Omental fat pad (tissue), 4 donors: ENCODE data around the gene MPZL3. TPM values are rescaled to one million over a fixed set of nuclear protein-coding genes. Genes with fewer than 3 reads are reported as not detected.

ENCODE experiments used
- ATAC-seq: fragments of 150-250 bp; one replicate; pipeline ENCODE4 v1.9.1; 2016; ENCODE audit warnings: mild to moderate bottlenecking, moderate library complexity; ENCODE audit not compliant: low FRiP score
- DNase-seq: peaks from one replicate; pipeline ENCODE4 v3.0.0-alpha.2; 2019; ENCODE audit warnings: low spot score
- CTCF ChIP-seq, 3 donors: fragments of 450-650 bp; IDR thresholded peaks; one replicate each; pipeline ENCODE4 v1.5.1; 2016 to 2017; ENCODE audit warnings: antibody characterized with exemption in 3 of 3, mild to moderate bottlenecking in 3 of 3, moderate library complexity in 2 of 3
- total RNA-seq, 4 donors: library from RNA; depleted of rRNA; stranded (reverse); fragments of >200 nt; gene quantifications; one replicate each; pipeline ENCODE4 v1.1.0, GENCODE V29; 2016

Gene MPZL3
- total RNA-seq, 4 donors from 2014 or later: 1.3 to 2.5 (median 2.4) TPM

GRCh38 chr11:118215262-118215661, 36.9 kb downstream of the MPZL3 start:
- DNase-seq (no peak), ATAC-seq (no peak)
- TF ChIP-seq CTCF (IDR thresholded peaks at IDR 0.05): no peak

GRCh38 chr11:118214210-118214914, 37.8 kb downstream of the MPZL3 start:
- DNase-seq (no peak), ATAC-seq (no peak)
- no peak for TF ChIP-seq CTCF (IDR thresholded peaks at IDR 0.05)

- TF ChIP-seq CTCF (IDR thresholded peaks at IDR 0.05): no peak
- ATAC-seq (no peak), DNase-seq (no peak)
Measured at GRCh38 chr11:118213781-118214180, 38.4 kb downstream of the MPZL3 start.

GRCh38 chr11:118213201-118213600, 39.0 kb downstream of the MPZL3 start:
- no peak for TF ChIP-seq CTCF (IDR thresholded peaks at IDR 0.05)
- no peak for ATAC-seq
- no peak for DNase-seq

GRCh38 chr11:118212781-118213191, 39.4 kb downstream of the MPZL3 start:
- TF ChIP-seq CTCF (IDR thresholded peaks at IDR 0.05): no peak
- DNase-seq (no peak), ATAC-seq (no peak)

- ATAC-seq: peak; percentile 30
- TF ChIP-seq CTCF (IDR thresholded peaks at IDR 0.05): no peak
- DNase-seq: no peak
Measured at GRCh38 chr11:118212131-118212725, 39.9 kb downstream of the MPZL3 start.

- TF ChIP-seq CTCF (IDR thresholded peaks at IDR 0.05): no peak
- ATAC-seq (no peak), DNase-seq (no peak)
Measured at GRCh38 chr11:118211006-118211405, 41.2 kb downstream of the MPZL3 start.
